Endothelial cell (in vitro differentiated cells): ENCODE data around the gene ACP2. TPM values are rescaled to one million over a fixed set of nuclear protein-coding genes. Genes with fewer than 3 reads are reported as not detected.

Experiments
- DNase-seq: peaks from one replicate; pipeline ENCODE4 v3.0.0; 2021; ENCODE audit warnings: low spot score
- H3K27ac Mint-ChIP-seq: one replicate; pipeline ENCODE4 v1.8.0; 2021; ENCODE audit warnings: mixed read lengths, inconsistent platforms; ENCODE audit not compliant: unreplicated experiment
- H3K27me3 Mint-ChIP-seq: one replicate; pipeline ENCODE4 v1.8.0; 2021; ENCODE audit warnings: mild to moderate bottlenecking, moderate library complexity, mixed read lengths, inconsistent platforms; ENCODE audit not compliant: unreplicated experiment
- H3K36me3 Mint-ChIP-seq: one replicate; pipeline ENCODE4 v1.8.0; 2021; ENCODE audit warnings: mild to moderate bottlenecking, low read depth, mixed read lengths, inconsistent platforms; ENCODE audit not compliant: unreplicated experiment
- H3K4me1 Mint-ChIP-seq: one replicate; pipeline ENCODE4 v1.8.0; 2021; ENCODE audit warnings: mild to moderate bottlenecking, mixed read lengths, inconsistent platforms; ENCODE audit not compliant: unreplicated experiment
- H3K4me3 Mint-ChIP-seq: one replicate; pipeline ENCODE4 v1.8.0; 2021; ENCODE audit warnings: mild to moderate bottlenecking, mixed read lengths, inconsistent platforms; ENCODE audit not compliant: unreplicated experiment
- H3K9me3 Mint-ChIP-seq: one replicate; pipeline ENCODE4 v1.8.0; 2021; ENCODE audit warnings: mixed read lengths, inconsistent platforms; ENCODE audit not compliant: unreplicated experiment
- total RNA-seq: library from RNA; stranded (reverse); fragmentation: NEBNext Ultra II Directional; extraction: Animal tissue kit (Norgen Biotek cat#: 25700); gene quantifications from one replicate; pipeline ENCODE4 v1.2.1, GENCODE V29; 2021; ENCODE audit not compliant: unreplicated experiment
- TF ChIP-seq, protein P1 (sequence below): fragments of 200-600 bp; sonication (generic); IDR thresholded peaks from one replicate; pipeline ENCODE4 v1.5.0; 2021; ENCODE audit warnings: antibody characterized with exemption; ENCODE audit not compliant: unreplicated experiment

ACP2 gene
- total RNA-seq, 1 donor from 2014 or later = 52.3 TPM

DNA sequence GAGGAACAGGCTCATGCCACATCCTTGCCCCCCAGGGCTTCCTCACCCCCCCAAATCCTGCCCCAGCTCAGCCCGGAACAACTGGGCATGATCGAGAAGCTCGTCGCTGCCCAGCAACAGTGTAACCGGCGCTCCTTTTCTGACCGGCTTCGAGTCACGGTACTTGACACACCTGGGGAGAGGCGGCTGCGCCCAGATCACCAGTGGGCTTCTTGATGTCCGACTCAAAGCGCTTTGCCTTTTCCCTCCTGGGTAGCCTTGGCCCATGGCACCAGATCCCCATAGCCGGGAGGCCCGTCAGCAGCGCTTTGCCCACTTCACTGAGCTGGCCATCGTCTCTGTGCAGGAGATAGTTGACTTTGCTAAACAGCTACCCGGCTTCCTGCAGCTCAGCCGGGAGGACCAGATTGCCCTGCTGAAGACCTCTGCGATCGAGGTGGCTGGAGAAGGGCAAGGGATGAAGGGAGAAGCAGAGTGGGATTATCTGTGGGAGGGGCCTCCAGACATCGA, 12.7 kb upstream of the ACP2 start:
- Mint-ChIP-seq H3K4me1 (peaks cover 29% of the 10 kb centered on the region), H3K4me3 (no peak overlapping the region), H3K27ac (no peak overlapping the region), H3K9me3 (no peaks in the 10 kb centered on the region), H3K36me3 (peaks cover 7% of the 10 kb centered on the region), H3K27me3 (peaks cover 5% of the 10 kb centered on the region)
- DNase-seq = no peak
- TF ChIP-seq, protein P1, sequence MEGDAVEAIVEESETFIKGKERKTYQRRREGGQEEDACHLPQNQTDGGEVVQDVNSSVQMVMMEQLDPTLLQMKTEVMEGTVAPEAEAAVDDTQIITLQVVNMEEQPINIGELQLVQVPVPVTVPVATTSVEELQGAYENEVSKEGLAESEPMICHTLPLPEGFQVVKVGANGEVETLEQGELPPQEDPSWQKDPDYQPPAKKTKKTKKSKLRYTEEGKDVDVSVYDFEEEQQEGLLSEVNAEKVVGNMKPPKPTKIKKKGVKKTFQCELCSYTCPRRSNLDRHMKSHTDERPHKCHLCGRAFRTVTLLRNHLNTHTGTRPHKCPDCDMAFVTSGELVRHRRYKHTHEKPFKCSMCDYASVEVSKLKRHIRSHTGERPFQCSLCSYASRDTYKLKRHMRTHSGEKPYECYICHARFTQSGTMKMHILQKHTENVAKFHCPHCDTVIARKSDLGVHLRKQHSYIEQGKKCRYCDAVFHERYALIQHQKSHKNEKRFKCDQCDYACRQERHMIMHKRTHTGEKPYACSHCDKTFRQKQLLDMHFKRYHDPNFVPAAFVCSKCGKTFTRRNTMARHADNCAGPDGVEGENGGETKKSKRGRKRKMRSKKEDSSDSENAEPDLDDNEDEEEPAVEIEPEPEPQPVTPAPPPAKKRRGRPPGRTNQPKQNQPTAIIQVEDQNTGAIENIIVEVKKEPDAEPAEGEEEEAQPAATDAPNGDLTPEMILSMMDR = no peak

DNA sequence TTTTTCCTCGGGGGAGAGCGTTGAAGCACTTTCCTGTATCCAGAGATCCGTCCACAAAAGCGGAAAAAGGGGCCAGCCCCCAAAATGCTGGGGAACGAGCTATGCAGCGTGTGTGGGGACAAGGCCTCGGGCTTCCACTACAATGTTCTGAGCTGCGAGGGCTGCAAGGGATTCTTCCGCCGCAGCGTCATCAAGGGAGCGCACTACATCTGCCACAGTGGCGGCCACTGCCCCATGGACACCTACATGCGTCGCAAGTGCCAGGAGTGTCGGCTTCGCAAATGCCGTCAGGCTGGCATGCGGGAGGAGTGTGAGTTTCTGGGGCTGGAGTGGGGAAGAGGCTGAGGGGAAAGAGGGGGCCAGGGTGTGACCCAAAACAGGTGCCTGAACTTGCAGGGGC, 11.8 kb upstream of the ACP2 start:
- no peak for DNase-seq
- H3K4me3 Mint-ChIP-seq = no peak overlapping the region

DNA sequence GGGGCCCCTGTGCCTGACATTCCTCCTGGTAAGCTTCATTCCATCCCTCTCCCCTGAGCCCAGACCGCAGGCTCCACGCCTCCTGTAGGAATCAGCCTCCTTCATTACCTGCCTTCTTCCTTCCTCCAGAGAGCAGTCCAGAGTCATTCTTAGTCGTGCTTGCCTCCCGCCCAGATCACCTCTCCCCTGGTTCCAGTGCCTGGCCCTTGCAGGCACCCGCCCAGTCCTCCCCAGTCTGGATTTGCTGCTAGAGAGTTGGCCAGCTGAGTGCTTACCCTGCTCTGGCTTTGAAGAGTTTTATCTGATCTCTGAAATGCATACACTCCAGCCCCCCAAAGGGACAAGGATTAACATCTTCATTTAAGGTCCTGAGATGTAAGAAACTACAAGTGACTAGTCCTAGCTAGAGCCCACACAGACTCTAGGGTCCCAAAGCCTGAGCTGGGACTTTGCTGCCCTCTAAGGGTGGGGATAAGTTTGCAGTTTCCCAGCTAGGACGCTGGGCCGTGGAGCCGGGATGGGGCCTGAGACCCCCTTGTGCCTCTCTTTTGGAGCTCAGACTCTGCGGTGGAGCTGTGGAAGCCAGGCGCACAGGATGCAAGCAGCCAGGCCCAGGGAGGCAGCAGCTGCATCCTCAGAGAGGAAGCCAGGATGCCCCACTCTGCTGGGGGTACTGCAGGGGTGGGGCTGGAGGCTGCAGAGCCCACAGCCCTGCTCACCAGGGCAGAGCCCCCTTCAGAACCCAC, 10.8 kb upstream of the ACP2 start:
- TF ChIP-seq, protein P1 = peak; percentile 55
- DNase-seq = peak; percentile 66
- peak overlapping the region; percentile 75 for H3K4me3 Mint-ChIP-seq

More for the DNA sequence above, 11.8 kb upstream of the ACP2 start:
- Mint-ChIP-seq H3K27ac (no peak overlapping the region), H3K9me3 (no peaks in the 10 kb centered on the region), H3K36me3 (peaks cover 7% of the 10 kb centered on the region), H3K4me1 (peaks cover 39% of the 10 kb centered on the region), H3K27me3 (peaks cover 9% of the 10 kb centered on the region)
- TF ChIP-seq, protein P1 = no peak

DNA sequence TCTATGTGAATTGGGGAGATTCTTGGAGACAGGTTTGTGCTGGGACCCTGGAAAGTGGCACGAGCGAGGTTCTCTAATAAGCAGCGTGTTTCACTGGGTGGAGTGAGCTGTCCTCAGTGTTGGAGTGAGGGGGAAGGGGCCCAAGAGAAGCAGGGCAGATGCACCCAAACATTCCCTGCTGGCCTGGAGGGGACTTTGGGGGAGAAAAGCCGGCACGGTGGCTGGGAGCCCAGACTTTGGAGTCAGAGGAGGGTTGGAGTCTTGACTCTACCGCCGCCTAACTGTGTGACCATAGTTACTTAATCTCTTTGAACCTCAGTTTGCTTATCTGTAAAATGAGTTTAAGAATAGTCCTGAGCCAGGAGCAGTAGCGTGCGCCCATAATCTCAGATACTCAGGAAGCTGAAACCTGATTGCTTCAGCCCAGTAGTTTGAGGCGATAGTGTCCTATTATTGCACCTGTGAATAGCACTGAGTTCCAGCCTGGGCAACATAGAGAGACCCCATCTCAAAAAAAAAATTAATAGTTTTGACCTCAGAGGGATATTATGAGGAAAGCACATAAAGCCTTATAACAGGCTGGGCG, 9.8 kb upstream of the ACP2 start:
- Mint-ChIP-seq H3K27ac (peak overlapping the region; percentile 94), H3K36me3 (peaks cover 7% of the 10 kb centered on the region), H3K4me1 (peaks cover 56% of the 10 kb centered on the region), H3K9me3 (no peaks in the 10 kb centered on the region), H3K27me3 (peaks cover 9% of the 10 kb centered on the region), H3K4me3 (peak overlapping the region; percentile 92)
- TF ChIP-seq, protein P1 = no peak
- DNase-seq = no peak

More for the DNA sequence above, 10.8 kb upstream of the ACP2 start:
- H3K9me3 Mint-ChIP-seq = no peaks in the 10 kb centered on the region
- H3K4me1 Mint-ChIP-seq = peaks cover 46% of the 10 kb centered on the region
- H3K27me3 Mint-ChIP-seq = peaks cover 9% of the 10 kb centered on the region
- peak overlapping the region; percentile 67 for H3K27ac Mint-ChIP-seq
- peaks cover 7% of the 10 kb centered on the region for H3K36me3 Mint-ChIP-seq
